ENCODE measurements around the gene EFCAB8. TPM values are rescaled to one million over a fixed set of nuclear protein-coding genes. Genes with fewer than 3 reads are reported as not detected.

Gene EFCAB8
- total RNA-seq, 1 donor from 2014 or later = 1.1 TPM

- peaks cover 2% of the 10 kb centered on the region for H3K27me3 Mint-ChIP-seq (ENCODE audit: unreplicated experiment)
- H3K4me3 Mint-ChIP-seq (ENCODE audit: unreplicated experiment) = peak overlapping the region; percentile 24
- H3K36me3 Mint-ChIP-seq (ENCODE audit: low read depth, unreplicated experiment) = peaks cover 6% of the 10 kb centered on the region
- peaks cover 10% of the 10 kb centered on the region for H3K4me1 Mint-ChIP-seq (ENCODE audit: unreplicated experiment)
- TF ChIP-seq CTCF (IDR thresholded peaks at IDR 0.05; ENCODE audit: unreplicated experiment) = no peak
- no peaks in the 10 kb centered on the region for H3K9me3 Mint-ChIP-seq (ENCODE audit: unreplicated experiment)
- no peak overlapping the region for H3K27ac Mint-ChIP-seq (ENCODE audit: unreplicated experiment)
- DNase-seq (ENCODE audit: low spot score) = no peak
Observed at GRCh38 chr20:32975698-32976674, 117.3 kb downstream of the EFCAB8 start.

GRCh38 chr20:32976746-32977145, 118.0 kb downstream of the EFCAB8 start:
- H3K4me1 Mint-ChIP-seq (ENCODE audit: unreplicated experiment) = peaks cover 8% of the 10 kb centered on the region
- TF ChIP-seq CTCF (IDR thresholded peaks at IDR 0.05; ENCODE audit: unreplicated experiment) = no peak
- DNase-seq (ENCODE audit: low spot score) = no peak
- peak overlapping the region; percentile 24 for H3K4me3 Mint-ChIP-seq (ENCODE audit: unreplicated experiment)
- H3K27ac Mint-ChIP-seq (ENCODE audit: unreplicated experiment) = no peak overlapping the region
- H3K27me3 Mint-ChIP-seq (ENCODE audit: unreplicated experiment) = peaks cover 2% of the 10 kb centered on the region
- H3K36me3 Mint-ChIP-seq (ENCODE audit: low read depth, unreplicated experiment) = peaks cover 6% of the 10 kb centered on the region
- no peaks in the 10 kb centered on the region for H3K9me3 Mint-ChIP-seq (ENCODE audit: unreplicated experiment)

DNA sequence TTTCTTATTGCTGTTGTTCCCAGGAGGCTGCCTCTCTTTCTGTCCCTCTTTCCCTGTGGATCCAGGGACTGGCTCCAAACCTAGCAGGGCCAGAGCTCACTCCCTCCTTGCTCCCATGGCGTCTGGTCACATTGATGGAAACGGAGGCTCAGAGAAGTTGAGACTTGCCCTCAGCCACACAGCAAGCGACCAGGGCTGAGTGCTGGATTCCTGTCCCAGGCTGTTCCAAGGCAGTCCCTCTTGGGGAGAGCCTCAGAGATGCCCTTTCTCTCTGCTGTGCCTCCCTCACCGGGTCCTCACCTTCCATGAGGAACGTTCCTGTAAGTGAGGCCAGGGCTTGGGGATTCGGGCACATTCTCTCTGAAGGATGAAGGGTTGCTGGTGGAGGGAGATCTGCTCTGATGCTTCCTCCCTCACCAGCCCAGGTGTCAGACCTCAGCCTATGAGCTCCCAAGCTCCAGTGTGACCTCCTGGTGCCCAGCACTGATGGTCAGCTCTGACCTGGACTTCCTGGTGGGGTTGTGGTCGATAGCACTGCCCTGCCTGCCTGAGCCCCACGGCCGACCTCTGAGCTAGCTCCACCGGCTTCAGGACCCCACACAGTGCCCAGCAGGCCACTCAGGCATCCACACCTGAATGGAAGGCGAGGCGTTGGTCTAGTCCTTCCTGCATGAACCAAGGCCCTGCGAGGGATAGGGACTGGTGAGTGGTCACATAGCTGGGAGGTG, 118.7 kb downstream of the EFCAB8 start:
- H3K27ac Mint-ChIP-seq (ENCODE audit: unreplicated experiment) = no peak overlapping the region
- peaks cover 2% of the 10 kb centered on the region for H3K27me3 Mint-ChIP-seq (ENCODE audit: unreplicated experiment)
- peaks cover 8% of the 10 kb centered on the region for H3K4me1 Mint-ChIP-seq (ENCODE audit: unreplicated experiment)
- no peak for TF ChIP-seq CTCF (IDR thresholded peaks at IDR 0.05; ENCODE audit: unreplicated experiment)
- DNase-seq (ENCODE audit: low spot score) = no peak
- peaks cover 6% of the 10 kb centered on the region for H3K36me3 Mint-ChIP-seq (ENCODE audit: low read depth, unreplicated experiment)
- H3K9me3 Mint-ChIP-seq (ENCODE audit: unreplicated experiment) = no peaks in the 10 kb centered on the region
- no peak overlapping the region for H3K4me3 Mint-ChIP-seq (ENCODE audit: unreplicated experiment)

- Mint-ChIP-seq H3K27me3 (ENCODE audit: unreplicated experiment) (peaks cover 2% of the 10 kb centered on the region), H3K36me3 (ENCODE audit: low read depth, unreplicated experiment) (peaks cover 6% of the 10 kb centered on the region), H3K4me3 (ENCODE audit: unreplicated experiment) (no peak overlapping the region), H3K4me1 (ENCODE audit: unreplicated experiment) (peaks cover 8% of the 10 kb centered on the region), H3K9me3 (ENCODE audit: unreplicated experiment) (no peaks in the 10 kb centered on the region), H3K27ac (ENCODE audit: unreplicated experiment) (no peak overlapping the region)
- no peak for TF ChIP-seq CTCF (IDR thresholded peaks at IDR 0.05; ENCODE audit: unreplicated experiment)
- no peak for DNase-seq (ENCODE audit: low spot score)
Observed at GRCh38 chr20:32978009-32978335, 119.2 kb downstream of the EFCAB8 start.

Data from endothelial cell (in vitro differentiated cells).